K562 (cell line): ENCODE data around the gene GOLGB1. TPM values are rescaled to one million over a fixed set of nuclear protein-coding genes. Genes with fewer than 3 reads are reported as not detected.

Experiments used
- ATAC-seq: fragments of 200-7000 bp; cut with Tn5 transposase; 3 replicates; pipeline ENCODE4 v1.9.1; 2020; ENCODE audit warnings: moderate library complexity
- BruUV-seq: library from RNA; stranded (reverse); fragments of 400-500 nt; replicated peaks from 2 replicates; lab custom pipeline; 2021; lab: Mats Ljungman, UMichigan
- CTCF ChIA-PET: fragments of 300-600 bp; formaldehyde crosslinking; extraction: SDS; loops from one replicate; lab custom pipeline; 2021; ENCODE audit warnings: low intra/inter-chr PET ratio; lab: Yijun Ruan, JAX
- POLR2A ChIA-PET: fragments of 300-600, 350-650 bp; sonication (Branson Sonifier 250); formaldehyde crosslinking; extraction: SDS; loops from one replicate; lab custom pipeline; 2021; ENCODE audit warnings: antibody characterized with exemption, inconsistent platforms; lab: Yijun Ruan, JAX
- DNase-seq, 4 experiments: peaks; one replicate each; pipeline versions ENCODE4 v3.0.0 to v3.0.0-alpha.2; 2011 to 2018; ENCODE audit warnings: low spot score in 3 of 4, mixed read lengths in 3 of 4; ENCODE audit errors: extremely low read depth in 1 of 4
- FAIRE-seq: peaks from 2 replicates; lab custom pipeline; 2011; peaks lifted over from hg19 to GRCh38; lab: Jason Lieb, UNC
- H2AFZ ChIP-seq: 2 replicates; pipeline ENCODE4 v1.6.0; 2011; ENCODE audit warnings: low read depth, low read length, control low read depth, inconsistent platforms
- H3K27ac ChIP-seq: fragments of 200-600 bp; 3 replicates; pipeline ENCODE4 v1.8.0; 2011; ENCODE audit warnings: low read depth, mild to moderate bottlenecking, control low read depth, inconsistent platforms, low read length, moderate library complexity, mixed read lengths; ENCODE audit errors: extremely low read depth
- H3K27me3 ChIP-seq, 2 experiments: fragments of 300-600 bp in 1 of 2; 2 replicates in 1 of 2; 3 replicates in 1 of 2; pipeline versions ENCODE4 v1.6.0 to v1.8.0; 2011; ENCODE audit warnings: inconsistent platforms in 2 of 2, low read length in 2 of 2, mild to moderate bottlenecking in 1 of 2, mixed read lengths in 1 of 2, moderate library complexity in 1 of 2; ENCODE audit not compliant: control insufficient read depth in 2 of 2, insufficient read depth in 2 of 2
- H3K36me3 ChIP-seq: fragments of 300-600 bp; 3 replicates; pipeline ENCODE4 v1.8.0; 2011; ENCODE audit warnings: mild to moderate bottlenecking, low read length, inconsistent platforms; ENCODE audit not compliant: control insufficient read depth, insufficient read depth
- H3K4me1 ChIP-seq, 2 experiments: fragments of 200-600 bp in 1 of 2; replicated peaks in 1 of 2; 2 replicates in 1 of 2; 3 replicates in 1 of 2; pipeline versions ENCODE4 v1.5.1 to v1.8.0; 2011; ENCODE audit warnings: inconsistent platforms in 2 of 2, low read length in 2 of 2, mild to moderate bottlenecking in 1 of 2, mixed read lengths in 1 of 2, moderate library complexity in 1 of 2; ENCODE audit not compliant: control insufficient read depth in 2 of 2, insufficient read depth in 2 of 2
- H3K4me2 ChIP-seq: 2 replicates; pipeline ENCODE4 v1.6.1; 2011; ENCODE audit warnings: low read length, control low read depth, inconsistent platforms, mixed read lengths; ENCODE audit not compliant: insufficient read depth
- H3K4me3 ChIP-seq: fragments of 200-600 bp; sonication (generic), shearing (Covaris generic); 2 replicates; pipeline ENCODE4 v1.5.1; 2016; ENCODE audit warnings: control low read depth, inconsistent platforms
- H3K79me2 ChIP-seq: fragments of 200-600 bp; 3 replicates; pipeline ENCODE4 v1.8.0; 2011; ENCODE audit warnings: low read length, inconsistent platforms; ENCODE audit not compliant: control insufficient read depth, insufficient read depth
- H3K9ac ChIP-seq, 2 experiments: 2 replicates each; pipeline versions ENCODE4 v1.6.0 to v1.6.1; 2011; ENCODE audit warnings: low read depth in 2 of 2, low read length in 2 of 2, control low read depth in 1 of 2, inconsistent platforms in 1 of 2, mild to moderate bottlenecking in 1 of 2, mixed read lengths in 1 of 2; ENCODE audit not compliant: insufficient read depth in 1 of 2
- H3K9me1 ChIP-seq: one replicate; pipeline ENCODE4 v1.6.0; 2011; ENCODE audit warnings: inconsistent platforms, mild to moderate bottlenecking, low read length, moderate library complexity; ENCODE audit not compliant: control insufficient read depth, insufficient read depth
- H3K9me3 ChIP-seq: replicated peaks from 2 replicates; pipeline ENCODE4 v1.5.1; 2011; ENCODE audit warnings: low read depth, low read length, inconsistent platforms; ENCODE audit not compliant: control insufficient read depth, insufficient read depth
- H4K20me1 ChIP-seq: replicated peaks from 2 replicates; pipeline ENCODE4 v1.6.1; 2011; ENCODE audit warnings: low read length, inconsistent platforms, mixed read lengths; ENCODE audit not compliant: control insufficient read depth, insufficient read depth
- CBX1 ChIP-seq: sonication (generic); IDR thresholded peaks from 2 replicates; pipeline ENCODE4 v1.6.1; 2016; ENCODE audit warnings: antibody characterized with exemption, low read depth, mild to moderate bottlenecking
- HIVEP1 ChIP-seq: fragments of 250-450 bp; sonication (Bioruptor Pico); IDR thresholded peaks from 2 replicates; pipeline ENCODE4 v1.4.0; 2020; ENCODE audit warnings: mild to moderate bottlenecking
- PCBP2 ChIP-seq: fragments of 200-400 bp; formaldehyde crosslinking; IDR thresholded peaks from 2 replicates; pipeline ENCODE4 v1.6.1; 2018; ENCODE audit warnings: low read length, low read depth, mild to moderate bottlenecking, moderate library complexity; ENCODE audit not compliant: poor library complexity, severe bottlenecking
- STAT5A ChIP-seq: IDR thresholded peaks from 2 replicates; pipeline ENCODE4 v1.6.1; 2012; ENCODE audit warnings: low read length, inconsistent platforms, borderline replicate concordance
- STAT5B ChIP-seq: fragments of 250-450 bp; sonication (Bioruptor Pico); IDR thresholded peaks from 2 replicates; pipeline ENCODE4 v1.8.0; 2021; ENCODE audit warnings: mild to moderate bottlenecking, inconsistent platforms
- TAF9B ChIP-seq: fragments of 450-650 bp; IDR thresholded peaks from 2 replicates; pipeline ENCODE4 v1.6.1; 2018; ENCODE audit warnings: mild to moderate bottlenecking; ENCODE audit not compliant: partially characterized antibody
- ZC3H4 ChIP-seq: sonication (generic); formaldehyde crosslinking; IDR thresholded peaks from 2 replicates; pipeline ENCODE4 v1.9.0; 2021; ENCODE audit warnings: missing genetic modification reagents, borderline replicate concordance
- ZNF583 ChIP-seq: fragments of 250-450 bp; sonication (Bioruptor Pico); IDR thresholded peaks from 2 replicates; pipeline ENCODE4 v1.4.0; 2020
- ZNF707 ChIP-seq: fragments of 250-450 bp; sonication (Bioruptor Pico); conservative IDR thresholded peaks from 2 replicates; pipeline ENCODE4 v1.8.0; 2022; ENCODE audit warnings: inconsistent platforms, mild to moderate bottlenecking, moderate library complexity
- WGBS: fragments of 100-300 bp; shearing (Covaris generic); methylation state at CpG from one replicate; pipeline ENCODE4 v1.1.6; 2016; ENCODE audit warnings: low coverage, mixed read lengths; ENCODE audit not compliant: insufficient coverage; ENCODE audit errors: missing lambda C conversion rate; 5-methylcytosine and 5-hydroxymethylcytosine counted together
- in situ Hi-C: fragments of 300-500 bp; cut with MboI; formaldehyde crosslinking; loops from 4 replicates; pipeline ENCODE4 v1.15.0; 2018; ENCODE audit warnings: inconsistent platforms, mixed read lengths
- intact Hi-C: fragments of 100-400 bp; cut with micrococcal nuclease; formaldehyde crosslinking; loops from 2 replicates; pipeline ENCODE4 v1.14.2; 2022
- polyA plus RNA-seq, 8 experiments: library from polyadenylated mRNA; depleted of rRNA in 4 of 8; stranded (reverse) in 5 of 8; unstranded in 3 of 8; fragments of >200 nt; fragmentation: Nextera tagmentation in 2 of 8; fragmentation: Illumina TruSeq in 1 of 8; extraction: Ambion mirVana in 2 of 8; extraction: Trizol in 1 of 8; gene quantifications; 2 replicates each; pipeline versions ENCODE4 v1.2.1 to v1.2.3, GENCODE V29; 2011 to 2014; ENCODE audit warnings: inconsistent platforms in 1 of 8, missing spikeins in 1 of 8
- total RNA-seq, 7 experiments: library from RNA; depleted of rRNA in 6 of 7; stranded (reverse); fragments of >200 nt in 6 of 7; fragmentation: Illumina TruSeq in 2 of 7; extraction: Trizol in 2 of 7; gene quantifications; 2 replicates each; pipeline versions ENCODE4 v1.2.1 to v1.2.3, GENCODE V29; 2011 to 2021; ENCODE audit warnings: low replicate concordance in 1 of 7
- TF ChIP-seq, protein P1 (sequence below): fragments of 250-450 bp; sonication (Bioruptor Pico); IDR thresholded peaks from 2 replicates; pipeline ENCODE4 v1.5.0; 2020; ENCODE audit warnings: mild to moderate bottlenecking
- TF ChIP-seq, protein P2 (sequence below): sonication (generic); formaldehyde crosslinking; IDR thresholded peaks from 2 replicates; pipeline ENCODE4 v1.8.0; 2023; ENCODE audit warnings: mild to moderate bottlenecking, missing genetic modification reagents
- TF ChIP-seq, protein P3 (sequence below): sonication (generic); formaldehyde crosslinking; IDR thresholded peaks from 2 replicates; pipeline ENCODE4 v1.8.0; 2022; ENCODE audit warnings: missing genetic modification reagents, mild to moderate bottlenecking, moderate library complexity, borderline replicate concordance
- TF ChIP-seq, protein P4 (sequence below): IDR thresholded peaks from 3 replicates; pipeline ENCODE4 v1.6.1; 2011; ENCODE audit warnings: borderline replicate concordance, mild to moderate bottlenecking, moderate library complexity; ENCODE audit not compliant: insufficient read length; ENCODE audit errors: extremely low read depth

The GOLGB1 gene
- total and polyA plus RNA-seq, 9 of the 15 experiments (the other 6 are each of a cell fraction or from before 2014, with no cell fraction given): 4.0 to 16.3 (median 9.7) TPM

DNA sequence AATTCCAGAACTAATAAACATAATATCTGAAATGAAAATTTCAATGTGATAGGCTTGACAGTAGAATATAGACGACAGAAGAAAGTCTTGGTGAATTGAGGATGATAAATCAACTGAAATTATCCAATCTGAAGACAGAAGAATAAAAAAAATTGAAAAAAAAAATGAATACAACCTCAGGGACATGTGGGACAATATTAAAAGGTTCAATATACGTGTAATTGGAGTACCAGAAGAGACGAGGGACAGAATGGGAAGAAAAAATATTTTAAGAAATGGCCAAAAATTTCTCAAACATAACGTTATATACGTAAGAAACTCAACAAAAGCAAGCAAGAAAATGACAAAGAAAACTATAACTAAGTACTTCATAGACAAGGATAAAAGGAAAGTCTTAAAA, 45.6 kb downstream of the GOLGB1 start:
- CTCF ChIA-PET: no interaction called here
- 62% methylated on average over 5 of the region's 5 CpGs for WGBS
- H4K20me1 ChIP-seq: no peaks in the 10 kb centered on the region
- FAIRE-seq: no peak
- H3K27ac ChIP-seq: no peak overlapping the region
- no peak for ATAC-seq
- no peak overlapping the region for H3K4me3 ChIP-seq
- H3K27me3 ChIP-seq: no peaks in the 10 kb centered on the region
- no peaks in the 10 kb centered on the region for H3K9me3 ChIP-seq
- no peak overlapping the region for H2AFZ ChIP-seq
- H3K4me1 ChIP-seq: no peaks in the 10 kb centered on the region
- H3K4me2 ChIP-seq: no peak overlapping the region
- DNase-seq: no peak
- BruUV-seq: no TSS peak
- H3K9me1 ChIP-seq: no peaks in the 10 kb centered on the region
- intact Hi-C loops: no loop called here
- POLR2A ChIA-PET: no interaction called here
- in situ Hi-C loops: no loop called here
- H3K79me2 ChIP-seq: no peaks in the 10 kb centered on the region
- no peak overlapping the region for H3K9ac ChIP-seq
- peaks cover 10% of the 10 kb centered on the region; the same call in 1 of the 3 replicates for H3K36me3 ChIP-seq
- no peak for TF ChIP-seq ZC3H4 (CRISPR knock-in tag)
- TF ChIP-seq, protein P1, sequence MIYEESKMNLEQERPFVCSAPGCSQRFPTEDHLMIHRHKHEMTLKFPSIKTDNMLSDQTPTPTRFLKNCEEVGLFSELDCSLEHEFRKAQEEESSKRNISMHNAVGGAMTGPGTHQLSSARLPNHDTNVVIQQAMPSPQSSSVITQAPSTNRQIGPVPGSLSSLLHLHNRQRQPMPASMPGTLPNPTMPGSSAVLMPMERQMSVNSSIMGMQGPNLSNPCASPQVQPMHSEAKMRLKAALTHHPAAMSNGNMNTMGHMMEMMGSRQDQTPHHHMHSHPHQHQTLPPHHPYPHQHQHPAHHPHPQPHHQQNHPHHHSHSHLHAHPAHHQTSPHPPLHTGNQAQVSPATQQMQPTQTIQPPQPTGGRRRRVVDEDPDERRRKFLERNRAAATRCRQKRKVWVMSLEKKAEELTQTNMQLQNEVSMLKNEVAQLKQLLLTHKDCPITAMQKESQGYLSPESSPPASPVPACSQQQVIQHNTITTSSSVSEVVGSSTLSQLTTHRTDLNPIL (CRISPR knock-in tag): no peak
- no peak for TF ChIP-seq PCBP2
- no peak for TF ChIP-seq STAT5A
- TF ChIP-seq ZNF707: no peak
- no peak for TF ChIP-seq ZNF583 (CRISPR knock-in tag)
- no peak for TF ChIP-seq TAF9B
- no peak for TF ChIP-seq HIVEP1 (CRISPR knock-in tag)
- no peak for TF ChIP-seq CBX1
- TF ChIP-seq, protein P2, sequence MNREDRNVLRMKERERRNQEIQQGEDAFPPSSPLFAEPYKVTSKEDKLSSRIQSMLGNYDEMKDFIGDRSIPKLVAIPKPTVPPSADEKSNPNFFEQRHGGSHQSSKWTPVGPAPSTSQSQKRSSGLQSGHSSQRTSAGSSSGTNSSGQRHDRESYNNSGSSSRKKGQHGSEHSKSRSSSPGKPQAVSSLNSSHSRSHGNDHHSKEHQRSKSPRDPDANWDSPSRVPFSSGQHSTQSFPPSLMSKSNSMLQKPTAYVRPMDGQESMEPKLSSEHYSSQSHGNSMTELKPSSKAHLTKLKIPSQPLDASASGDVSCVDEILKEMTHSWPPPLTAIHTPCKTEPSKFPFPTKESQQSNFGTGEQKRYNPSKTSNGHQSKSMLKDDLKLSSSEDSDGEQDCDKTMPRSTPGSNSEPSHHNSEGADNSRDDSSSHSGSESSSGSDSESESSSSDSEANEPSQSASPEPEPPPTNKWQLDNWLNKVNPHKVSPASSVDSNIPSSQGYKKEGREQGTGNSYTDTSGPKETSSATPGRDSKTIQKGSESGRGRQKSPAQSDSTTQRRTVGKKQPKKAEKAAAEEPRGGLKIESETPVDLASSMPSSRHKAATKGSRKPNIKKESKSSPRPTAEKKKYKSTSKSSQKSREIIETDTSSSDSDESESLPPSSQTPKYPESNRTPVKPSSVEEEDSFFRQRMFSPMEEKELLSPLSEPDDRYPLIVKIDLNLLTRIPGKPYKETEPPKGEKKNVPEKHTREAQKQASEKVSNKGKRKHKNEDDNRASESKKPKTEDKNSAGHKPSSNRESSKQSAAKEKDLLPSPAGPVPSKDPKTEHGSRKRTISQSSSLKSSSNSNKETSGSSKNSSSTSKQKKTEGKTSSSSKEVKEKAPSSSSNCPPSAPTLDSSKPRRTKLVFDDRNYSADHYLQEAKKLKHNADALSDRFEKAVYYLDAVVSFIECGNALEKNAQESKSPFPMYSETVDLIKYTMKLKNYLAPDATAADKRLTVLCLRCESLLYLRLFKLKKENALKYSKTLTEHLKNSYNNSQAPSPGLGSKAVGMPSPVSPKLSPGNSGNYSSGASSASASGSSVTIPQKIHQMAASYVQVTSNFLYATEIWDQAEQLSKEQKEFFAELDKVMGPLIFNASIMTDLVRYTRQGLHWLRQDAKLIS (CRISPR knock-in tag): no peak
- TF ChIP-seq, protein P3, sequence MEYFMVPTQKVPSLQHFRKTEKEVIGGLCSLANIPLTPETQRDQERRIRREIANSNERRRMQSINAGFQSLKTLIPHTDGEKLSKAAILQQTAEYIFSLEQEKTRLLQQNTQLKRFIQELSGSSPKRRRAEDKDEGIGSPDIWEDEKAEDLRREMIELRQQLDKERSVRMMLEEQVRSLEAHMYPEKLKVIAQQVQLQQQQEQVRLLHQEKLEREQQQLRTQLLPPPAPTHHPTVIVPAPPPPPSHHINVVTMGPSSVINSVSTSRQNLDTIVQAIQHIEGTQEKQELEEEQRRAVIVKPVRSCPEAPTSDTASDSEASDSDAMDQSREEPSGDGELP (CRISPR knock-in tag): no peak
- no peak for TF ChIP-seq STAT5B (CRISPR knock-in tag)
- TF ChIP-seq, protein P4, sequence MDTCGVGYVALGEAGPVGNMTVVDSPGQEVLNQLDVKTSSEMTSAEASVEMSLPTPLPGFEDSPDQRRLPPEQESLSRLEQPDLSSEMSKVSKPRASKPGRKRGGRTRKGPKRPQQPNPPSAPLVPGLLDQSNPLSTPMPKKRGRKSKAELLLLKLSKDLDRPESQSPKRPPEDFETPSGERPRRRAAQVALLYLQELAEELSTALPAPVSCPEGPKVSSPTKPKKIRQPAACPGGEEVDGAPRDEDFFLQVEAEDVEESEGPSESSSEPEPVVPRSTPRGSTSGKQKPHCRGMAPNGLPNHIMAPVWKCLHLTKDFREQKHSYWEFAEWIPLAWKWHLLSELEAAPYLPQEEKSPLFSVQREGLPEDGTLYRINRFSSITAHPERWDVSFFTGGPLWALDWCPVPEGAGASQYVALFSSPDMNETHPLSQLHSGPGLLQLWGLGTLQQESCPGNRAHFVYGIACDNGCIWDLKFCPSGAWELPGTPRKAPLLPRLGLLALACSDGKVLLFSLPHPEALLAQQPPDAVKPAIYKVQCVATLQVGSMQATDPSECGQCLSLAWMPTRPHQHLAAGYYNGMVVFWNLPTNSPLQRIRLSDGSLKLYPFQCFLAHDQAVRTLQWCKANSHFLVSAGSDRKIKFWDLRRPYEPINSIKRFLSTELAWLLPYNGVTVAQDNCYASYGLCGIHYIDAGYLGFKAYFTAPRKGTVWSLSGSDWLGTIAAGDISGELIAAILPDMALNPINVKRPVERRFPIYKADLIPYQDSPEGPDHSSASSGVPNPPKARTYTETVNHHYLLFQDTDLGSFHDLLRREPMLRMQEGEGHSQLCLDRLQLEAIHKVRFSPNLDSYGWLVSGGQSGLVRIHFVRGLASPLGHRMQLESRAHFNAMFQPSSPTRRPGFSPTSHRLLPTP: no peak
